Hepatocyte (in vitro differentiated cells): ENCODE measurements around the gene RAP2C. TPM values are rescaled to one million over a fixed set of nuclear protein-coding genes. Genes with fewer than 3 reads are reported as not detected.

Source experiments
- DNase-seq: peaks from one replicate; pipeline ENCODE4 v3.0.0-alpha.2; 2016; ENCODE audit warnings: low spot score
- H2AFZ ChIP-seq: fragments of 200-600 bp; sonication (generic); 2 replicates; pipeline ENCODE4 v1.6.0; 2016; ENCODE audit warnings: antibody characterized with exemption, mild to moderate bottlenecking
- H3K27ac ChIP-seq: fragments of 200-600 bp; sonication (generic); 2 replicates; pipeline ENCODE4 v1.5.1; 2016; ENCODE audit warnings: mild to moderate bottlenecking
- H3K27me3 ChIP-seq: fragments of 200-600 bp; sonication (generic); 2 replicates; pipeline ENCODE4 v1.6.1; 2016
- H3K36me3 ChIP-seq: fragments of 200-600 bp; sonication (generic); replicated peaks from 2 replicates; pipeline ENCODE4 v1.5.1; 2016; ENCODE audit warnings: low read depth; ENCODE audit not compliant: insufficient read depth
- H3K4me1 ChIP-seq: fragments of 200-600 bp; sonication (generic); 2 replicates; pipeline ENCODE4 v1.5.1; 2016; ENCODE audit warnings: mild to moderate bottlenecking, moderate library complexity; ENCODE audit not compliant: insufficient read depth
- H3K4me2 ChIP-seq: fragments of 200-600 bp; sonication (generic); 2 replicates; pipeline ENCODE4 v1.6.0; 2016
- H3K4me3 ChIP-seq: fragments of 200-600 bp; sonication (generic); 2 replicates; pipeline ENCODE4 v1.5.1; 2016; ENCODE audit warnings: mild to moderate bottlenecking
- H3K79me2 ChIP-seq: fragments of 200-600 bp; sonication (generic); 2 replicates; pipeline ENCODE4 v1.6.0; 2017; ENCODE audit warnings: mild to moderate bottlenecking
- H3K9me2 ChIP-seq: fragments of 200-600 bp; sonication (generic); replicated peaks from 2 replicates; pipeline ENCODE4 v1.6.0; 2017; ENCODE audit warnings: mild to moderate bottlenecking; ENCODE audit not compliant: insufficient read depth
- H3K9me3 ChIP-seq: fragments of 200-600 bp; sonication (generic); 2 replicates; pipeline ENCODE4 v1.5.1; 2016; ENCODE audit warnings: low read depth, mild to moderate bottlenecking
- H4K20me1 ChIP-seq: fragments of 200-600 bp; sonication (generic); 2 replicates; pipeline ENCODE4 v1.6.0; 2016; ENCODE audit warnings: mild to moderate bottlenecking; ENCODE audit not compliant: insufficient read depth, poor library complexity, severe bottlenecking
- EZH2 ChIP-seq: fragments of 200-600 bp; sonication (generic); IDR thresholded peaks from 2 replicates; pipeline ENCODE4 v1.6.1; 2016; ENCODE audit warnings: antibody characterized with exemption, mild to moderate bottlenecking, borderline replicate concordance
- EZH2phosphoT487 ChIP-seq: fragments of 200-600 bp; sonication (generic); IDR thresholded peaks from one replicate; pipeline ENCODE4 v1.6.1; 2018; ENCODE audit warnings: antibody characterized with exemption, mild to moderate bottlenecking, low read depth, moderate library complexity; ENCODE audit not compliant: unreplicated experiment, severe bottlenecking
- WGBS: methylation state at CpG from one replicate; pipeline ENCODE4 v1.1.6; 2016; ENCODE audit warnings: low lambda C conversion rate; ENCODE audit errors: missing lambda C conversion rate; 5-methylcytosine and 5-hydroxymethylcytosine counted together
- polyA plus RNA-seq: library from polyadenylated mRNA; unstranded; fragments of >200 nt; fragmentation: Nextera tagmentation; extraction: Ambion mirVana; gene quantifications from 2 replicates; pipeline ENCODE4 v1.2.1, GENCODE V29; 2016
- total RNA-seq: library from RNA; depleted of rRNA; stranded (reverse); fragments of >200 nt; gene quantifications from 2 replicates; pipeline ENCODE4 v1.2.3, GENCODE V29; 2014
- TF ChIP-seq, protein P1 (sequence below): fragments of 200-600 bp; sonication (generic); IDR thresholded peaks from 2 replicates; pipeline ENCODE4 v1.5.1; 2016; ENCODE audit warnings: antibody characterized with exemption, mild to moderate bottlenecking; ENCODE audit not compliant: poor library complexity

RAP2C gene
- total and polyA plus RNA-seq, 2 experiments from 2014 or later, result 32.2 to 57.4 TPM

DNA sequence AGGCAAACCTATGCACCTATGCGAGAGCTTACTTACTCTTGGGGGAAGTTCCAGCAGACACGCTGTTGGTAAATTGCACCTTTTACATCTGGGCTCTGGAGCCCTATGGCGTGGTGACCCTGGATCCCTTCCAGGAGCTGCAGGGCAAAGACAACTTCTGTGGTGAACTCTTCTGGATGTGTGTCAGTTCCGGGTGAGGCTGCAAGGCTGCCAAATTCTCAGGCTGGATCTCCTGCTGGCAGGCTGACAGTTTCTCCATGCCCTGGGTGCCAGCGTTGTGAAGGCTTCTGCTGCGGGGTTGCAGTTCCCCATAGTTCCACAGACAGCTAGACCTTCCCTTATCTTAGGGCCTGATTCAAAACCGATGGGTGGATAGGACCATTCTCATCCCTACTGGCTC lies 37.9 kb downstream of the RAP2C start:
- WGBS, result 80% methylated on average over 7 of the region's 7 CpGs
- no peak for DNase-seq

DNA sequence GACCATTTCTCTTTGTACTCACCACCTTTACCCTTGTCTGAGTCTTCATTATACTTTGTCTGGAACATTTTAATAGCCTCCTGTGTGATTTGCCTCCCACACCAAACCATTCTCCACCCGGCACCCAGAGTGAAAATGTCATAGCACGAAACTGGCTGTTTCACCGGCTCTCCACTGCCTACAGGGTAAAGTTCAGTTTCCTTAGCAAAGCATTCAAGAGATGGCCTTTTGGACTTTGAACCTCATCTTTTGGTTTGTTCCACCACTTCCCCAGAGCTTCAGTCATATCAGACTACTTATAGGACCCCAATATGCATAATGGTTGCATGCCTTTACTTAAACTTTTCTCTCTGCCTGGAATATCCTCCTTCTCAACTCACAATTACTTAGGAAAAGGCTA lies 38.3 kb downstream of the RAP2C start:
- H3K4me1 ChIP-seq, result no peaks in the 10 kb centered on the region
- WGBS, result 86% methylated on average over 3 of the region's 3 CpGs
- no peak overlapping the region for H3K4me3 ChIP-seq
- no peaks in the 10 kb centered on the region for H3K9me2 ChIP-seq
- no peak for TF ChIP-seq EZH2
- TF ChIP-seq EZH2phosphoT487, result no peak
- TF ChIP-seq, protein P1, sequence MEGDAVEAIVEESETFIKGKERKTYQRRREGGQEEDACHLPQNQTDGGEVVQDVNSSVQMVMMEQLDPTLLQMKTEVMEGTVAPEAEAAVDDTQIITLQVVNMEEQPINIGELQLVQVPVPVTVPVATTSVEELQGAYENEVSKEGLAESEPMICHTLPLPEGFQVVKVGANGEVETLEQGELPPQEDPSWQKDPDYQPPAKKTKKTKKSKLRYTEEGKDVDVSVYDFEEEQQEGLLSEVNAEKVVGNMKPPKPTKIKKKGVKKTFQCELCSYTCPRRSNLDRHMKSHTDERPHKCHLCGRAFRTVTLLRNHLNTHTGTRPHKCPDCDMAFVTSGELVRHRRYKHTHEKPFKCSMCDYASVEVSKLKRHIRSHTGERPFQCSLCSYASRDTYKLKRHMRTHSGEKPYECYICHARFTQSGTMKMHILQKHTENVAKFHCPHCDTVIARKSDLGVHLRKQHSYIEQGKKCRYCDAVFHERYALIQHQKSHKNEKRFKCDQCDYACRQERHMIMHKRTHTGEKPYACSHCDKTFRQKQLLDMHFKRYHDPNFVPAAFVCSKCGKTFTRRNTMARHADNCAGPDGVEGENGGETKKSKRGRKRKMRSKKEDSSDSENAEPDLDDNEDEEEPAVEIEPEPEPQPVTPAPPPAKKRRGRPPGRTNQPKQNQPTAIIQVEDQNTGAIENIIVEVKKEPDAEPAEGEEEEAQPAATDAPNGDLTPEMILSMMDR, result no peak
- no peak overlapping the region for H2AFZ ChIP-seq
- peak overlapping the region; percentile 30 for H3K4me2 ChIP-seq
- DNase-seq, result peak; percentile 9
- no peaks in the 10 kb centered on the region for H3K9me3 ChIP-seq
- no peaks in the 10 kb centered on the region for H3K27me3 ChIP-seq
- no peaks in the 10 kb centered on the region for H3K36me3 ChIP-seq
- H3K79me2 ChIP-seq, result no peaks in the 10 kb centered on the region
- H3K27ac ChIP-seq, result no peak overlapping the region
- no peaks in the 10 kb centered on the region for H4K20me1 ChIP-seq

More for the DNA sequence above, 37.9 kb downstream of the RAP2C start:
- Histone ChIP-seq H3K9me3 (no peaks in the 10 kb centered on the region), H3K4me2 (no peak overlapping the region), H4K20me1 (no peaks in the 10 kb centered on the region), H3K36me3 (no peaks in the 10 kb centered on the region), H3K4me1 (no peaks in the 10 kb centered on the region), H2AFZ (no peak overlapping the region), H3K4me3 (no peak overlapping the region), H3K9me2 (no peaks in the 10 kb centered on the region), H3K27ac (no peak overlapping the region), H3K79me2 (no peaks in the 10 kb centered on the region), H3K27me3 (no peaks in the 10 kb centered on the region)
- TF ChIP-seq EZH2phosphoT487 (no peak), EZH2 (no peak)
- TF ChIP-seq, protein P1, result no peak

DNA sequence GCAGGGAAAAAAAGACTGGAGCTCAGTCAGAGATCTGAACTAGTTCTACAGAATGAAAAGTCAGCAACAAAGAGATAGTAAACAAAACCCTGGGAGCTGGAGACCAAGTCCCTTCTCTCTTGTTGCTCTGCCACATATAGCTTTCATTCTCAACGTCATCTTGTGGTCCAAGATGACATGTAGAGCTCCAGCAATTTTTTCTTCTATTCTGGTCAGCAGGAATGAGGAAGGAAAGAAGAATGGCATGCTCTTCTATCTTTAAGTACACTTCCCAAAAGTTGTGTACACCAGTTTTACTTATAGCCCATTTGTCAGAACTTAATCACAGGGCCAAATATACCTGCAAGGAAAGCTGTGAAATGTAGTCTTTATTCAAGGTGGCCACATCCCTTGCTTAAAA lies 45.6 kb downstream of the RAP2C start:
- H3K79me2 ChIP-seq, result no peaks in the 10 kb centered on the region
- no peaks in the 10 kb centered on the region for H3K9me2 ChIP-seq
- WGBS, result 45% methylated on average over 1 of the region's 1 CpG
- H2AFZ ChIP-seq, result no peak overlapping the region
- no peaks in the 10 kb centered on the region for H3K27me3 ChIP-seq
- H3K27ac ChIP-seq, result no peak overlapping the region
- DNase-seq, result no peak
- no peaks in the 10 kb centered on the region for H3K4me1 ChIP-seq
- H3K4me3 ChIP-seq, result no peak overlapping the region
- H4K20me1 ChIP-seq, result no peaks in the 10 kb centered on the region
- TF ChIP-seq EZH2phosphoT487 (no peak), EZH2 (no peak)
- TF ChIP-seq, protein P1, result no peak
- no peaks in the 10 kb centered on the region for H3K9me3 ChIP-seq
- no peak overlapping the region for H3K4me2 ChIP-seq
- no peaks in the 10 kb centered on the region for H3K36me3 ChIP-seq

DNA sequence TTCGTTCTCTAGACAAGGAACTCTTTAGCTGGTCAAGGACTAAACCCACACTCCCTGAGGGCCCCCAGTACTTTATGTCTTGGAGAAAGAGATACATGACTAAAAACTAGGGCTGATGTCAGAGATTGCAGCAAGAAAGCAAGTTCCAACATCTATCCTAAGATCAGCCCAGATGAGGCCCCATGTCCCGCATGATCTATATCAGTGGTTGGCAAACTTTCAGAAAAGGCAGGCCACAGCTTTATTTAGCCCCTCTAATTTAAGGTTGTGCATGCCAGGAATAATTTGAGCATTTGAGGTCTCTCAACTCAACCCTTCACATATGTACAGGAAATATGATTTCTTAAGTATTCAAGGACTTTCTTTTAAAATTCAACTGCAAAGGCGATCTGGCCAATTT lies 47.4 kb downstream of the RAP2C start:
- WGBS, result 72% methylated on average over 3 of the region's 3 CpGs
- Histone ChIP-seq H4K20me1 (no peaks in the 10 kb centered on the region), H3K4me2 (no peak overlapping the region), H3K79me2 (no peaks in the 10 kb centered on the region), H2AFZ (no peak overlapping the region), H3K4me1 (no peaks in the 10 kb centered on the region), H3K9me3 (no peaks in the 10 kb centered on the region), H3K27me3 (no peaks in the 10 kb centered on the region), H3K27ac (no peak overlapping the region), H3K36me3 (no peaks in the 10 kb centered on the region), H3K4me3 (no peak overlapping the region), H3K9me2 (no peaks in the 10 kb centered on the region)
- TF ChIP-seq EZH2 (no peak), EZH2phosphoT487 (no peak)
- TF ChIP-seq, protein P1, result no peak
- no peak for DNase-seq
